IMR-90 (cell line): Measurements from ENCODE around the gene INSM1. TPM values are rescaled to one million over a fixed set of nuclear protein-coding genes. Genes with fewer than 3 reads are reported as not detected.

ENCODE experiments used
- ATAC-seq: fragments of 200-7000 bp; cut with Tn5 transposase; 2 replicates; pipeline ENCODE4 v1.9.1; 2020; ENCODE audit warnings: low read depth, mild to moderate bottlenecking, moderate library complexity
- BruUV-seq: library from RNA; stranded (reverse); fragments of 400-500 nt; replicated peaks from 2 replicates; lab custom pipeline; 2021; lab: Mats Ljungman, UMichigan
- CTCF ChIA-PET: fragments of 300-600 bp; formaldehyde crosslinking; extraction: SDS; loops from one replicate; lab custom pipeline; 2021; ENCODE audit warnings: antibody characterized with exemption; lab: Yijun Ruan, JAX
- POLR2A ChIA-PET: fragments of 300-600 bp; sonication (Branson Sonifier 250); formaldehyde crosslinking; loops from one replicate; lab custom pipeline; 2022; ENCODE audit warnings: antibody characterized with exemption; ENCODE audit not compliant: unreplicated experiment; lab: Charles Lee
- DNase-seq: peaks from one replicate; pipeline ENCODE4 v3.0.0; 2013
- H2AFZ ChIP-seq: replicated peaks from 2 replicates; pipeline ENCODE3; 2013; ENCODE audit warnings: low read length, mild to moderate bottlenecking; ENCODE audit not compliant: poor library complexity
- H2AK5ac ChIP-seq: 2 replicates; pipeline ENCODE4 v1.6.1; 2013; ENCODE audit warnings: low read depth, low read length, inconsistent platforms
- H2AK9ac ChIP-seq: replicated peaks from 2 replicates; pipeline ENCODE3; 2013; ENCODE audit warnings: mild to moderate bottlenecking, low read depth, low read length, moderate library complexity; ENCODE audit not compliant: poor library complexity
- H2BK120ac ChIP-seq: 2 replicates; pipeline ENCODE4 v1.6.1; 2013; ENCODE audit warnings: low read depth, low read length, inconsistent platforms
- H2BK15ac ChIP-seq: 3 replicates; pipeline ENCODE4 v1.6.1; 2013; ENCODE audit warnings: low read depth, low read length, inconsistent platforms
- H2BK20ac ChIP-seq: 2 replicates; pipeline ENCODE4 v1.6.1; 2013; ENCODE audit warnings: low read depth, mild to moderate bottlenecking, inconsistent platforms, low read length, moderate library complexity
- H2BK5ac ChIP-seq: 2 replicates; pipeline ENCODE4 v1.6.1; 2013; ENCODE audit warnings: mild to moderate bottlenecking, low read depth, low read length, inconsistent platforms; ENCODE audit not compliant: poor library complexity, severe bottlenecking
- H3K14ac ChIP-seq: replicated peaks from 2 replicates; pipeline ENCODE4 v1.6.1; 2013; ENCODE audit warnings: low read depth, low read length, inconsistent platforms
- H3K18ac ChIP-seq: 2 replicates; pipeline ENCODE4 v1.6.1; 2013; ENCODE audit warnings: low read depth, low read length, control low read depth
- H3K23ac ChIP-seq: 2 replicates; pipeline ENCODE4 v1.6.1; 2013; ENCODE audit warnings: low read depth, low read length, inconsistent platforms
- H3K27ac ChIP-seq: 2 replicates; pipeline ENCODE4 v1.5.1; 2013; ENCODE audit warnings: mild to moderate bottlenecking, control low read depth, low read length; ENCODE audit not compliant: insufficient read depth
- H3K27me3 ChIP-seq: 2 replicates; pipeline ENCODE4 v1.6.1; 2013; ENCODE audit warnings: low read length; ENCODE audit not compliant: control insufficient read depth, insufficient read depth
- H3K36me3 ChIP-seq: 2 replicates; pipeline ENCODE4 v1.6.1; 2013; ENCODE audit warnings: low read length, mixed read lengths; ENCODE audit not compliant: control insufficient read depth, insufficient read depth
- H3K4ac ChIP-seq: 2 replicates; pipeline ENCODE4 v1.6.1; 2013; ENCODE audit warnings: low read depth, low read length, inconsistent platforms
- H3K4me1 ChIP-seq: 2 replicates; pipeline ENCODE4 v1.6.1; 2013; ENCODE audit warnings: low read length, mixed read lengths; ENCODE audit not compliant: control insufficient read depth, insufficient read depth
- H3K4me2 ChIP-seq: 2 replicates; pipeline ENCODE4 v1.6.1; 2013; ENCODE audit warnings: low read depth, mild to moderate bottlenecking, control low read depth, low read length, moderate library complexity
- H3K4me3 ChIP-seq: 2 replicates; pipeline ENCODE4 v1.5.1; 2013; ENCODE audit warnings: low read depth, mild to moderate bottlenecking, control low read depth, low read length, moderate library complexity; ENCODE audit not compliant: insufficient read depth
- H3K56ac ChIP-seq: 2 replicates; pipeline ENCODE4 v1.6.1; 2013; ENCODE audit warnings: low read length, inconsistent platforms; ENCODE audit not compliant: insufficient read depth; ENCODE audit errors: extremely low read depth
- H3K79me1 ChIP-seq, 2 experiments: 2 replicates each; pipeline ENCODE4 v1.6.1; 2013; ENCODE audit warnings: low read length in 2 of 2, inconsistent platforms in 1 of 2, low read depth in 1 of 2
- H3K9ac ChIP-seq: 2 replicates; pipeline ENCODE4 v1.6.1; 2013; ENCODE audit warnings: low read depth, low read length, control low read depth
- H3K9me1 ChIP-seq: 2 replicates; pipeline ENCODE4 v1.6.1; 2013; ENCODE audit warnings: low read length, inconsistent platforms; ENCODE audit not compliant: insufficient read depth
- H3K9me3 ChIP-seq: 2 replicates; pipeline ENCODE4 v1.6.1; 2013; ENCODE audit warnings: low read length; ENCODE audit not compliant: control insufficient read depth, insufficient read depth
- H4K20me1 ChIP-seq: 2 replicates; pipeline ENCODE4 v1.6.1; 2013; ENCODE audit warnings: low read length, inconsistent platforms; ENCODE audit not compliant: insufficient read depth
- H4K5ac ChIP-seq: 2 replicates; pipeline ENCODE4 v1.6.1; 2013; ENCODE audit warnings: mild to moderate bottlenecking, low read depth, low read length, control low read depth
- H4K8ac ChIP-seq, 2 experiments: 2 replicates each; pipeline ENCODE4 v1.6.1; 2013; ENCODE audit warnings: low read depth in 2 of 2, low read length in 2 of 2, control low read depth in 1 of 2, inconsistent platforms in 1 of 2
- H4K91ac ChIP-seq: 2 replicates; pipeline ENCODE4 v1.6.1; 2013; ENCODE audit warnings: low read depth, low read length, inconsistent platforms; ENCODE audit not compliant: insufficient read depth
- MAFK ChIP-seq: IDR thresholded peaks from 2 replicates; pipeline ENCODE4 v1.6.1; 2012; ENCODE audit warnings: low read depth, low read length, improper control_type of control experiment
- RFX5 ChIP-seq: IDR thresholded peaks from 2 replicates; pipeline ENCODE4 v1.8.0; 2012; ENCODE audit warnings: low read depth, mild to moderate bottlenecking, low read length, moderate library complexity
- SMC3 ChIP-seq: fragments of 150-350 bp; IDR thresholded peaks from 2 replicates; pipeline ENCODE4 v1.6.1; 2016; ENCODE audit warnings: low read depth, mild to moderate bottlenecking, antibody characterized with exemption, low read length, moderate library complexity
- WGBS, 2 experiments: methylation state at CpG; one replicate each; pipeline versions ENCODE4 v1.1.5 to v1.1.7; 2013; ENCODE audit warnings: missing lambda C conversion rate in 2 of 2; ENCODE audit not compliant: insufficient read length in 1 of 2; ENCODE audit errors: extremely low coverage in 2 of 2; 5-methylcytosine and 5-hydroxymethylcytosine counted together
- dilution Hi-C: fragments of 300-500 bp; cut with HindIII; formaldehyde crosslinking; loops from one replicate; pipeline ENCODE4 v1.14.3; 2018; ENCODE audit warnings: low sequenced_read_pairs; ENCODE audit not compliant: unreplicated experiment
- in situ Hi-C: fragments of 300-500 bp; cut with MboI; formaldehyde crosslinking; loops from 3 replicates; pipeline ENCODE4 v1.14.3; 2019; ENCODE audit warnings: low sequenced_read_pairs, inconsistent platforms, mixed read lengths
- intact Hi-C: fragments of 100-400 bp; cut with micrococcal nuclease; formaldehyde crosslinking; loops from 2 replicates; pipeline ENCODE4 v1.10.0; 2022
- polyA plus RNA-seq, 3 experiments: library from polyadenylated mRNA; depleted of rRNA; stranded (reverse); fragments of >200 nt; gene quantifications; 2 replicates each; pipeline ENCODE4 v1.2.3, GENCODE V29; 2012; ENCODE audit warnings: low replicate concordance in 1 of 3
- total RNA-seq: library from RNA; depleted of rRNA; stranded (reverse); fragments of >200 nt; gene quantifications from 2 replicates; pipeline ENCODE4 v1.2.3, GENCODE V29; 2012

Gene INSM1
- total and polyA plus RNA-seq, 2 of the 4 experiments (the other 2 are of a cell fraction): not detected

DNA sequence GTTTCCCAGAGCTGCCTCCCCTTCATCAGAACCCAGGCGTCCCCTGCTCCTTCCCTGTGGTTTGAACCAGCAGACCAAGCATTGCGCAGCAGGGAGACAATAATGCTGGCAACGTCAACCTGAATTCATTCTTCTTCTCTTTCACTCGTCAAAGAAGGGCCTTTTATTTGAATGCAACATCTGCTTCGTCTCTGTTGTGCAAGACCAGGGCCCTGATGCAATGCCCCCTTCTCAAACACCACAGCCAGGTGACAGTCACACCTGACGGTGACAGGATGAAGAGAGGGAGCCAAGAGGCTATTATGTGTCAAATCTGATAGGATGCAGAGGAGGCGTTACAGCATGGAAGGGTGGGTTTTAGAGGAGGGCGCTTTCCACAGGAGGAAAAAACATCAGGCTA, 8.0 kb downstream of the INSM1 start:
- peaks cover 3% of the 10 kb centered on the region for H3K9me3 ChIP-seq

More for the DNA sequence above, 8.0 kb downstream of the INSM1 start:
- ATAC-seq (no peak), DNase-seq (no peak)
- H3K18ac ChIP-seq: no peak overlapping the region
- H3K36me3 ChIP-seq: no peaks in the 10 kb centered on the region
- no peaks in the 10 kb centered on the region for H3K4me1 ChIP-seq
- H3K27me3 ChIP-seq: peaks cover 56% of the 10 kb centered on the region
- H3K4me2 ChIP-seq: no peak overlapping the region
- H3K23ac ChIP-seq: no peak overlapping the region
- H3K9ac ChIP-seq: no peak overlapping the region
- POLR2A ChIA-PET: no interaction called here
- in situ Hi-C loops (no loop called here), intact Hi-C loops (no loop called here), dilution Hi-C loops (no loop called here)
- H4K5ac ChIP-seq: no peak overlapping the region
- CTCF ChIA-PET: no interaction called here
- no TSS peak for BruUV-seq
- no peaks in the 10 kb centered on the region for H3K79me1 ChIP-seq
- TF ChIP-seq SMC3: no peak
- TF ChIP-seq MAFK: no peak
- no peak for TF ChIP-seq RFX5
- no peaks in the 10 kb centered on the region for H3K9me1 ChIP-seq
- no peaks in the 10 kb centered on the region for H4K20me1 ChIP-seq
- no peak overlapping the region for H3K56ac ChIP-seq
- no peak overlapping the region for H2AFZ ChIP-seq
- no peak overlapping the region for H3K4ac ChIP-seq
- H3K14ac ChIP-seq: no peak overlapping the region
- H4K8ac ChIP-seq: no peak overlapping the region
- H2AK5ac ChIP-seq: no peak overlapping the region
- no peak overlapping the region for H2BK15ac ChIP-seq
- H3K4me3 ChIP-seq: no peak overlapping the region
- H4K91ac ChIP-seq: no peak overlapping the region
- WGBS, 2 experiments: 40% methylated on average over 2 of the region's 8 CpGs; no CpG with 5 or more reads in 1 of the 2 experiments
- H3K27ac ChIP-seq: no peak overlapping the region
- no peak overlapping the region for H2BK5ac ChIP-seq
- no peak overlapping the region for H2BK20ac ChIP-seq
- no peak overlapping the region for H2BK120ac ChIP-seq
- H2AK9ac ChIP-seq: no peak overlapping the region
